ENCODE measurements around the gene GIT2. TPM values are rescaled to one million over a fixed set of nuclear protein-coding genes. Genes with fewer than 3 reads are reported as not detected.
A peak's percentile ranks its signal among the peaks of the same experiment; 100 is the strongest.

The GIT2 gene
- total RNA-seq, 4 donors from 2014 or later = 14.1 to 31.9 (median 21.0) TPM

DNA sequence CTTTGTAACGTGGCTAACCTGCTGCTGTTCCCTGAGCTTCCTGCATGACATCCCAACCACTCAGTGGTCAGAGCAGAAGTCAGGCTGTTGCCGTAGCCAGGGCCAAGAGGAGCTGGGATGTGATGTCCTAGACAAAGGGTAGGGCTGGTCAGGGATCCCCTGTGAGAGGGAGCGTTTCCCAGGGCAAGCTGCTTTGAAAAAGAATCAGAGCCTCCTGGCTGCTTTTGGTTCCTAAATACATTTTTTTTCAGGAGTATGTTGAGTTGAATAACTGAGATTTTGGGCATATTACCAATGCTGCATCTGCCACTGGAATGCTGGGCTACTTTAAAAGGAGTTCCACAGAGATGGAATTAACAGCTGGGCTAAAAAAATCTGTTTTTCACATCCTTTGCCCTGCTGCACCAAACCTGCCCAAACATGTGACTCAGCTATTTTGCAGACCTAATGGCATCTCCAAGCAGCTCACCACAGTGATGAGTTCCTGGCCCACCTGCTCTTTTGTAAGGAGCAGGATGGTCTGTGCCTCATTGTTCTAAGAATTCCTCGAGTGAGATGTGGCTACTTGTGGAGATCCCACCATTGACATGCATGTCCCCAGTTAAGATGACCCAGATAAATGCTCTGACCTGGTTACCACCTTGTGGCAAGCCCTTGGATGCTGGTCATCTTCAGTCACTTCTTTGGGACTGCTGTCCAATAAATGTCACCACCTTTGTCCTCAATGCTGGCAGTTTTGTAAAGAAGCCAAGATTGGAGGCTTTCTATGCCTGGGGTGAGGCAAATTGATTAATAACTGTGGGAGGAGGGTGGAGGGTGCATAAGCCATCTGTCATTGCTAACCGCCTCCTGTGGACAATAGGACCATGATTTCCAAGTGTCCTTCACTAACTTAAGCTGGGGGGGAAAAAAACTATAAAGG lies 27.2 kb upstream of the GIT2 start:
- DNase-seq = no peak
- no peak for TF ChIP-seq POLR2A (IDR thresholded peaks at IDR 0.05)
- TF ChIP-seq, protein P1, sequence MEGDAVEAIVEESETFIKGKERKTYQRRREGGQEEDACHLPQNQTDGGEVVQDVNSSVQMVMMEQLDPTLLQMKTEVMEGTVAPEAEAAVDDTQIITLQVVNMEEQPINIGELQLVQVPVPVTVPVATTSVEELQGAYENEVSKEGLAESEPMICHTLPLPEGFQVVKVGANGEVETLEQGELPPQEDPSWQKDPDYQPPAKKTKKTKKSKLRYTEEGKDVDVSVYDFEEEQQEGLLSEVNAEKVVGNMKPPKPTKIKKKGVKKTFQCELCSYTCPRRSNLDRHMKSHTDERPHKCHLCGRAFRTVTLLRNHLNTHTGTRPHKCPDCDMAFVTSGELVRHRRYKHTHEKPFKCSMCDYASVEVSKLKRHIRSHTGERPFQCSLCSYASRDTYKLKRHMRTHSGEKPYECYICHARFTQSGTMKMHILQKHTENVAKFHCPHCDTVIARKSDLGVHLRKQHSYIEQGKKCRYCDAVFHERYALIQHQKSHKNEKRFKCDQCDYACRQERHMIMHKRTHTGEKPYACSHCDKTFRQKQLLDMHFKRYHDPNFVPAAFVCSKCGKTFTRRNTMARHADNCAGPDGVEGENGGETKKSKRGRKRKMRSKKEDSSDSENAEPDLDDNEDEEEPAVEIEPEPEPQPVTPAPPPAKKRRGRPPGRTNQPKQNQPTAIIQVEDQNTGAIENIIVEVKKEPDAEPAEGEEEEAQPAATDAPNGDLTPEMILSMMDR (IDR thresholded peaks at IDR 0.05) = no peak
- peak overlapping the region in 3 of 4 donors; percentile 36 to 45 (median 41) for H3K27ac ChIP-seq
- peaks cover 6 to 100% (median 21%) of the 10 kb centered on the region in 3 donors for H3K36me3 ChIP-seq
- no peaks in the 10 kb centered on the region for H3K27me3 ChIP-seq
- intact Hi-C loops (cut with DNase I) = no loop called here
- no peak overlapping the region for H3K4me3 ChIP-seq
- WGBS, 2 donors = 73 to 81% methylated on average over 4 to 5 of the region's 5 CpGs
- H3K9me3 ChIP-seq = no peaks in the 10 kb centered on the region
- peaks cover 0 to 31% (median 13%) of the 10 kb centered on the region in 3 donors for H3K4me1 ChIP-seq

DNA sequence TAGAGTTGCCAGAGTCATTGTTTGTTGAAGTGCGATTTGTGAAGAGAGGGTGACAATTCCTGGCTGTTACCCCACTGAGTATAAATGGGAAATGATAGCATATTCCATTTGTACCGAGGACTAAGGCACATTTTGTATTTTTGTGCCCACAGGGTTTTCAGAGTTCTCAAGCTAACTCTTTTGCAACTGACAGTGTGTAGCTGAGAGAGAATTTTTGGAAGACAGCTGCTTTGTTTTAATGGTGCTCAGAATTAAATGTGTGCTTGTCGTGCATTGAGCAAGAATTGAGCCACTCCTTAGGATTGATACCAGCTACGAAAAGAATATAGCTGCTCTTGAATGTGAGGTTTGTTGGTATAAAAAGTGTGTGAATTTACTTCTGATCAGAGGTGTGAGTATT lies 24.8 kb upstream of the GIT2 start:
- DNase-seq = no peak
- Histone ChIP-seq H3K27me3 (no peaks in the 10 kb centered on the region), H3K27ac (no peak overlapping the region), H3K4me1 (peaks cover 0 to 27% (median 13%) of the 10 kb centered on the region in 3 donors), H3K4me3 (no peak overlapping the region), H3K9me3 (no peaks in the 10 kb centered on the region), H3K36me3 (peaks cover 6 to 100% (median 23%) of the 10 kb centered on the region in 3 donors)
- TF ChIP-seq POLR2A (IDR thresholded peaks at IDR 0.05) = no peak
- TF ChIP-seq, protein P1 (IDR thresholded peaks at IDR 0.05) = no peak
- 84 to 85% methylated on average over 4 of the region's 4 CpGs for WGBS, 2 donors
- intact Hi-C loops (cut with DNase I) = no loop called here

DNA sequence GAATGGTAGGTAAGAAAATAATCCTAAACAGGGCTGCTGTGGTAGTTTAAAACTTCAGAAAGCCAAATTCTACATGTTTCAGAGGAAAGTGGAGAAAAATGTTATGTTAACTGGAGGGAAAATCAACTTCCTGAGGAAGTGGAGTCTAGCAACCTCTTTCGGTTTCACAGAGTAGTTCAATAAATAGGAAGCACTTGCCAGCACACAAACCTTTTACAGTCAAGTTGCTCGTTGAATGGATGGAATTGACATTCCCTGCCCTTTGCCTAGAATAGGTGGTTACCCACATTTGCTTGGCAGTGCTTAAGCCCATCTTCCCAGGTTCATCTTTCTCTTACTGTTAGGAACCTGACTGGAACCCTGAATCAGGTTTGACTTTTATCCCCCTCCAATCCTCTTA lies 19.0 kb upstream of the GIT2 start:
- DNase-seq = no peak
- Histone ChIP-seq H3K4me3 (no peak overlapping the region), H3K4me1 (peaks cover 0 to 19% (median 6%) of the 10 kb centered on the region in 3 donors), H3K36me3 (peaks cover 2 to 84% (median 34%) of the 10 kb centered on the region in 3 donors), H3K27me3 (no peaks in the 10 kb centered on the region), H3K27ac (peak overlapping the region in 1 of 4 donors; percentile 40), H3K9me3 (no peaks in the 10 kb centered on the region)
- TF ChIP-seq POLR2A (IDR thresholded peaks at IDR 0.05) = no peak
- TF ChIP-seq, protein P1 (IDR thresholded peaks at IDR 0.05) = no peak
- WGBS, 2 donors = 38 to 64% methylated on average over 2 of the region's 2 CpGs
- intact Hi-C loops (cut with DNase I) = no loop called here

DNA sequence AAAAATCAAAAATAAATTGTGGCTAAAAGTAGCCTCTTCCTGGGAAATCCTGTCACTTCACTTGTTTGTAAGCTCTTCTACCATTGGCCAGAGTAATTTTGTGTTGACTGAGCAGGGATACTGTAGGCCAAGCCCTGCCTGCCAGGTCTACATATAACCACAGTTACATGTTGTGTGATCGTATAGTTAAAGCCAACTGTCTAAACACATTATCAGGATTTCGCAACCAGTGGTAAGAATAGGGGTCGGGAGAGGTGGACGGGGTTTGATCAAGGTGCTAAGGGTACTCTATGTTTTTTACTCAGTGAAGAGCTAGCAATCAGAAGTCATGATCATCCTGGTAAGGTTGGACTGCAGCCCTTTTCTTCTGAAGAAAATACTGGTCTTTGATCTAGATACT lies 16.5 kb upstream of the GIT2 start:
- Histone ChIP-seq H3K27ac (no peak overlapping the region), H3K4me1 (peaks cover 0 to 19% (median 6%) of the 10 kb centered on the region in 3 donors), H3K36me3 (peaks cover 0 to 59% (median 23%) of the 10 kb centered on the region in 3 donors), H3K4me3 (no peak overlapping the region), H3K9me3 (no peaks in the 10 kb centered on the region), H3K27me3 (no peaks in the 10 kb centered on the region)
- WGBS, 2 donors = 86 to 88% methylated on average over 4 of the region's 4 CpGs
- intact Hi-C loops (cut with DNase I) = no loop called here
- no peak for DNase-seq
- TF ChIP-seq POLR2A (IDR thresholded peaks at IDR 0.05) = no peak
- TF ChIP-seq, protein P1 (IDR thresholded peaks at IDR 0.05) = no peak

DNA sequence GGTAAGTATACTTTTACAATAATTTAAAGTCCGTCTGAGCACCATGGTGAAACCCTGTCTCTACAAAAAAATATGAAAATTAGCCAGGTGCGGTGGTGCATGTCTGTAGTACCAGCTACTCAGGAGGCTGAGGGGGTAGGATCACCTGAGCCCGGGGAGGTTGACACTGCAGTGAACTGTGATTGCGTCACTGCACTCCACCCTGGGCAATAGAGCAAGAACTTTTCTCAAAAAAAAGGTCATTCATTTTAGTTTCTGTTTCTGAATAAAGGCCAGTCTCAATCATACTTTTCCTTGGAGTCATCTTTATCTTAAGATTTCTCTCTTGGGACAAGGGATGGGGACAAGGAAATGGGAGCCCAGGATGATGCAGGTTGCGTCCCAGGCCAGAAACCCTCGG lies 16.0 kb upstream of the GIT2 start:
- no peak overlapping the region for H3K27ac ChIP-seq
- no peak for TF ChIP-seq POLR2A (IDR thresholded peaks at IDR 0.05)
- TF ChIP-seq, protein P1 (IDR thresholded peaks at IDR 0.05) = no peak
- no peaks in the 10 kb centered on the region for H3K27me3 ChIP-seq
- H3K36me3 ChIP-seq = peaks cover 0 to 54% (median 21%) of the 10 kb centered on the region in 3 donors
- peaks cover 0 to 19% (median 6%) of the 10 kb centered on the region in 3 donors for H3K4me1 ChIP-seq
- DNase-seq = no peak
- H3K4me3 ChIP-seq = no peak overlapping the region
- intact Hi-C loops (cut with DNase I) = no loop called here
- no peaks in the 10 kb centered on the region for H3K9me3 ChIP-seq
- 73 to 85% methylated on average over 6 of the region's 6 CpGs for WGBS, 2 donors

Measured in esophagus squamous epithelium (tissue), 5 donors.